HG02840 (cell line): ENCODE measurements around the gene ZBTB20.

ENCODE experiments used
- ATAC-seq: cut with Tn5 transposase; IDR thresholded peaks from one replicate; pipeline ENCODE4 v1.9.1; 2021; ENCODE audit warnings: mild to moderate bottlenecking, moderate library complexity, moderate number of reproducible peaks; ENCODE audit not compliant: unreplicated experiment, low FRiP score

Gene ZBTB20

GRCh38 chr3:114566162-114566755 lies 580.8 kb downstream of the ZBTB20 start:
- peak; percentile 74 for ATAC-seq

GRCh38 chr3:114565216-114565615 lies 581.9 kb downstream of the ZBTB20 start:
- no peak for ATAC-seq

GRCh38 chr3:114563720-114564119 lies 583.4 kb downstream of the ZBTB20 start:
- no peak for ATAC-seq

- no peak for ATAC-seq
Observed at GRCh38 chr3:114562557-114562956, 584.5 kb downstream of the ZBTB20 start.

- ATAC-seq, result no peak
Observed at GRCh38 chr3:114558271-114558670, 588.8 kb downstream of the ZBTB20 start.

GRCh38 chr3:114557791-114558190 lies 589.3 kb downstream of the ZBTB20 start:
- ATAC-seq, result no peak

GRCh38 chr3:114556657-114557213 lies 590.4 kb downstream of the ZBTB20 start:
- no peak for ATAC-seq

GRCh38 chr3:114554731-114555130 lies 592.4 kb downstream of the ZBTB20 start:
- ATAC-seq, result no peak

GRCh38 chr3:114553949-114554593 lies 593.0 kb downstream of the ZBTB20 start:
- no peak for ATAC-seq

- no peak for ATAC-seq
Observed at GRCh38 chr3:114552527-114552812, 594.6 kb downstream of the ZBTB20 start.

GRCh38 chr3:114551770-114552526 lies 595.1 kb downstream of the ZBTB20 start:
- ATAC-seq, result no peak

- ATAC-seq, result no peak
Observed at GRCh38 chr3:114550165-114550564, 596.9 kb downstream of the ZBTB20 start.

- ATAC-seq, result no peak
Observed at GRCh38 chr3:114545193-114545592, 601.9 kb downstream of the ZBTB20 start.

GRCh38 chr3:114542359-114542758 lies 604.7 kb downstream of the ZBTB20 start:
- no peak for ATAC-seq

- ATAC-seq, result no peak
Observed at GRCh38 chr3:114539525-114539924, 607.6 kb downstream of the ZBTB20 start.

- ATAC-seq, result no peak
Observed at GRCh38 chr3:114538211-114538610, 608.9 kb downstream of the ZBTB20 start.

GRCh38 chr3:114528517-114528916 lies 618.6 kb downstream of the ZBTB20 start:
- ATAC-seq, result no peak

GRCh38 chr3:114527036-114527644 lies 619.9 kb downstream of the ZBTB20 start:
- ATAC-seq, result no peak

GRCh38 chr3:114525278-114525677 lies 621.8 kb downstream of the ZBTB20 start:
- ATAC-seq, result no peak

GRCh38 chr3:114519415-114519814 lies 627.7 kb downstream of the ZBTB20 start:
- ATAC-seq, result no peak

- no peak for ATAC-seq
Observed at GRCh38 chr3:114518206-114518808, 628.8 kb downstream of the ZBTB20 start.
